HL-60/S4 (cell line): ENCODE results near the gene UBL3.

Experiments used
- in situ Hi-C: fragments of 300-500 bp; cut with MboI; formaldehyde crosslinking; loops from 2 replicates; pipeline ENCODE4 v1.14.3; 2022; ENCODE audit warnings: low sequenced_read_pairs

The UBL3 gene

GRCh38 chr13:29810898-29811297, 39.5 kb downstream of the UBL3 start:
- in situ Hi-C loops: no loop called here

DNA sequence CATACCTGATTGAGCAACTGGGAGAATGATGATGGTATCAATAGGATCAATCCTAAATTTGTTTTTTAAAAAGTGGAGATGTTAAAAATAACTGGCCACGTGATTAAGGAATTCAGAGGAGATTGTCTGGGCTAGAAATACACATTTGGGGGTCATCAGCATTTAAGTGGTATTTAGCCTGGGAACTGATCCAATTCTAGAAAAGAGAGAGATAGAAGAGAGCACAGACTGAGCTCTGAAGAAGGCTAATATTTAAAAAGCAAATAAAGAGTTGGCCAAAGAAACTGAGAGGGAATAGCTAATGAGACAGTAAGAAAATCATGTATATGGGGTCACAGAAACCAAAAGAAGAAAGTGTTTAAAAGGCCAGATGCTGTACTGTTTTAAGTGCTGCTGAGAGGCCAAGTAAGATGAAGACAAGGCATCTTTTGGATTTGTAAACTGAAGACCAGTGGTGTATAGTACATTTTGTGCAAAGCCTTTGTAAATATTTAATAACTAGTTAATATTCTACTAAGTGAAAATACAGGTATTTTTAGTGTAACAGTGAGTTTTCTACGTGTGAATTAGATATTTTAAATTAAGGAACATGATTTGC, 40.2 kb downstream of the UBL3 start:
- in situ Hi-C loops: no loop called here

DNA sequence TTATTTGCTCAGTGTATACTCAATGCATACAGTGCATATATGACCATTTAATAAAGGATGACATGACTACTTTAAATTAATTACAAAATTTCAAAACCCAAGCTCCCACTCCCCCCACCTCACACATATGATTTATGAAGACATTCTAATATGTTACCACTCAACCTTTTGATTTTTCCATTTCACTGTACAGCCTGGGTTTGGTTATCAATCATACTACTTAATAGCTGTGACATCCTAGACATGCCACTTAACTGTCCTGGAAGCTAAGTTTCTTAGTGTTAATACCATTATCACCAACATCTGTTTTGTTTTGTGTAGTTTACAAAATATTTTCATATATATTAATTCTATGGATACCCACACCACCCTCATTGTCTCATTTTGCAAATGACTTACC, 42.2 kb downstream of the UBL3 start:
- in situ Hi-C loops: no loop called here

DNA sequence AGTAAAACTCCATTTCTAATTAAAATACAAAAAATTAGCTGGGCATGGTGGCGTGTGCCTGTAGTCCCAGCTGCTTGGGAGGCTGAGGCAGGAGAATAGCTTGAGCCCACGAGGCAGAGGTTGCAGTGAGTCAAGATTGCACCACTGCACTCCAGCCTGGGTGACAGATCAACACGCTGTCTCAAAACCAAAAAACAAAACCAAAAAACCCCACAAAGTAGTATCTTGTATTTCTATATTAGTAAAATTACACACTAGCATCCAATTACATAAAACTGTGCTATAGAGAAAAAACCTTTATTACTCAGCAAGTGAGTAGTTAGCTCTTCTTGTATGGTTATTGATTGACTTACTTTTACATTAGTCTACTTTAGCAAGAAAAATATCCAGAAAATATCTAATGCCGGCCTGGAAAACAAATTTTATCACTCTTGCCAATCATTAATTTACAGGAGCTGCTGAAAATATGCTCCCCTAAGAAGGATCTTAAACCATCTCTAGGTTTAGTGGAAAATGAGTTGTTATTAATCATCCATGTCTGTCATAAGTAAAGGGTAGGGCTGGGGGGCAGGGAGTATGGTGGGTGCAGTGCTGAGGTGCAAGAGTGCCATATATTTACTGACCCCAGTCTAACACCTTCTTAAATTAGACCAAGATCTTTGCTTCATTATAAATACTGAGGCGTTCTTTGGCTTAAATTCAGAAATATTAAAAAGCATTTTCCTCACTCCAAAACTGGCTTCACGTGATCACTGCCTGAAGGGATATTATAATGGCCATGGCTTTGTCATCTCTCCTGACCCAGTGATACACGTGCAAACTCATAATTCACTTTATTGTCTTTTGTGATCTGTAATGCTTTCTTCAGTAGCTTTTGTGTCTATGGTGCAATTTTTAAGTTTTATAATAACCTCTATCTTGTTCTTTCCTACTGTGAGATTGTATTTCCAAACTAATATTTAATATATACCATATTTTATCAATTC, 44.1 kb downstream of the UBL3 start:
- in situ Hi-C loops: no loop called here

DNA sequence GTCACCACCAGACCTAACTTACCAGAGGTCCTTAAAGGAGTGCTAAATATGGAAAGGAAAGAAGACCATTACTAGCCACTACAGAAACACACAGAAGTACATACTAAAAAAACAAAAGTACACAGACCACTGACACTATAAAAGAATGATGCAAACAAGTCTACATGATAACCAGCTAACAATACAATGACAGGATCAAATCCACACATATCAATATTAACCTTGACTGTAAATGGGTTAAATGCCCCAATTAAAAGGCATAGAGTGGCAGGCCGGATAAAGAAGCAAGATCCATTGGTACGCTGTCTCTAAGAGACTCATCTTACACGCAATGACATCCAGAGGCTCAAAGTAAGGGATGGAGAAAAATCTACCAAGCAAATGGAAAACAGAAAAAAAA, 47.2 kb downstream of the UBL3 start:
- in situ Hi-C loops: no loop called here

- in situ Hi-C loops: no loop called here
Observed at GRCh38 chr13:29802621-29803020, 47.8 kb downstream of the UBL3 start.

DNA sequence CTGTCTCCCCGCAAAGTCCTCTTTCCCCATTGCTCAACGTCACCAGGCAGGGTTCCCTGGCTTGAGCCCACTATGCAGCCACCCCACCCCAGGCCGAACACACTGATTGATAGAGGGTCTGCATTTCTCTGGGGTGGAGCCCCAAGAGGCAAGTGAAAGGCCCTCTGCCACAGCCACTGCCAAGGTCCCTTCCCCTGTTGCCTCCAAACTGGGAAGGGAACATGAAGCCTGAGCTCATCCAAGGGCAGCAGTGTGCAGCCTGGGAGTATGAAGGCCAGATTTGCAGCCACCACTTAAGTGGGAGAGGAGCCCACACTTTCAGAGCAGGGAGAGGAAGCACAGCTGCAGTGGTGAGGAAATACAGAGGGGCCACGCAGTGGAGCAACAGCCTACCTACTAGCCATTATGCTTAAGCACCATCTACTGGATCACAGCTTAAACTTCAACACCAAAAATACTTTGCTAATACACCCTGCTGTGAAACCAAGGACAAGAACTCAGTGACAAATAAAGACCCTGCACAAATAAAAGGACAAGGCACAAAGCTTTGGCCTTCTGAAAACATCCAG, 48.6 kb downstream of the UBL3 start:
- in situ Hi-C loops: no loop called here

DNA sequence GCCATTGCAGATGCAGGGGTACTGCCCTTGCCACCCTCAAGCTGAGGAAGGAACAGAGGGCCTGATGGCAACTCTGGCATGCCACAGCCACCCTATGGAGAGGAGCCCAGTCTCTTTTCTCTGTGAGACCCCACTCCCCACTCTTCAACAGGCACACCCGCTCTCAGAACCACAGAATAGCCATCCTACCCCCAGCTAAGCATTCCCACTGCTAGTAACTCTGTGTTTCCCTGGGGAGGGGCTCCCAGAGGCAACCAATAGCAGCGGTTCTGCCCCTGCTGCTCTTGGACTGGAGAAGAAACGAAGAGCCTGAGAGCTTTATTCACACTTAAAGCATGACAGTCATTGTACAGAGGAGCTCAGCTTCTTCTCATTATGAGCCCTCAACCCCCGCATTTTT, 49.3 kb downstream of the UBL3 start:
- in situ Hi-C loops: no loop called here

DNA sequence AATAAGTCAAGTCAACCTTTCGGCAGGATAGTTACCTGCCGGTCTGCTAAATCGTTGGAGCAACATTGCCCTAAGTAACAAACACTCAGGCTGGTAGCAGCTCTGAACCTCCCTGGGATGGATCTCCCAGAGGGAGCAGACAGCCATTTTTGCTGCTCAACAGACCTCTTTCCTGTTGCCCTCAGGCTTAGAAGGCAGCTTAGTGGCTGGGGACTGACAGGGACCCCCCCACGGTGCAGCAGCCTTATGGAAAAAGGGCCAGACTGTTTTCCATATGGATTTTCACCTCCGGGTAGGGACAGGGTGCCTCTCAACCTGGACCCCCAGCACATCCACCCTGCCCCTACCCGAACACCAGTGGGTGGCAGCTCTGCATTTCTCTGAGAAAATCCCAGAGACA, 49.7 kb downstream of the UBL3 start:
- in situ Hi-C loops: no loop called here

DNA sequence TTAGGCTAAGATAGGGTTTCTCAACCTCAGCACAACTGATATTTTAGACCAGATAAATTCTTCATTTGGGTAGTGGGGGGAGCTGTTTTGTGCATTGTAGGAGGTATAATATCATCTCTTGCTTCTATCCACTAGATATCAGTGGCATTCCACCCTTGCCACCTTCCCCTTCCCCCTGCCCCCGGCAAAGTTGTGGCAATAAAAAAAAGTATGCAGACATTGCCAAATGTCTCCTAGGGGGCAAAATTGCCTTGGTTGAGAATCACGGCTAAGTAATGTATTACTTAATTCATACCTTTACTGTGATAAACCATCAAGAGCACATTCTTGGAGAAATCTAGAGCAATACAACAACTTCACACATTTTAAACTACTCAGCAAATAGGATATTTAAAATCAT, 51.4 kb downstream of the UBL3 start:
- in situ Hi-C loops: loop anchor here (25.0 kb wide), 1 partner anchor 313 kb away; no protein-coding TSS in a partner anchor

DNA sequence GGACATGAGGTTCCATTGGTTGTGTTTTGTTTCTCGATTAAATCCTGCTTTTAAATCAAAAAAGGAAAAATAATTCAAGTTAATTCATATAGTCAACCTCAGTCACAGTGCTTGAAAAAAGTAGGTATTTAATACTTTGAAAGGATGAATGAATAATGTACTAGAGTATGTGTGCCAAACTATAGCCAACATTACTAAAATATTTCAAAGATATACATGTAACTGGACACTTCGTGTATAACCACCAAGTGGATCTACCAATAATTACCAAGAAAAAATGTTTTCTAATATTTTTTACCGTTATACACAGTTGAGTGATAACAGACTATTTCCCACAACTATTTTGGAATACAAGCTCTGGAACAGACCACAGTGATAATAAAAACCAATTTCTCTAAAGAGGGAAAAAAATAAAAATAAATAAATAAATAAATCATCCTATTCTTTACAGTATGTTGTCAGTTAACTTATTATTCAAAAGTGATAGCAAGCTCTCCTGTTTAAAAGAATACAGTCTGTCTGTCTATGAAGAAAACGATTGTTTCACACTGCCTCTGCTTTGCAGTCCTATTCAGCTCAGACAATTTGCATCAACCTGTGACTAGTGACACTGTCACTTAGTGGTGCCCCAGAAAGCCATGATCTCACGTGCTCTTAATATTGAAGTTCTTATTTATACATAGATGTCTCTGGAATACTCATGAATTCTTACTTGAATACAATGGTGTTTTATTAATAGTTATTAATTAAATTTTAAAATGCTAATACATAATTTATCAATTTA, 58.2 kb downstream of the UBL3 start:
- in situ Hi-C loops: loop anchor here (25.0 kb wide), 1 partner anchor 320 kb away; no protein-coding TSS in a partner anchor

- in situ Hi-C loops: loop anchor here (25.0 kb wide), 1 partner anchor 321 kb away; no protein-coding TSS in a partner anchor
Observed at GRCh38 chr13:29791508-29791907, 58.9 kb downstream of the UBL3 start.

- in situ Hi-C loops: loop anchor here (25.0 kb wide), 1 partner anchor 326 kb away; no protein-coding TSS in a partner anchor
Observed at GRCh38 chr13:29786698-29787097, 63.7 kb downstream of the UBL3 start.

GRCh38 chr13:29785978-29786377, 64.4 kb downstream of the UBL3 start:
- in situ Hi-C loops: loop anchor here (25.0 kb wide), 1 partner anchor 326 kb away; no protein-coding TSS in a partner anchor

DNA sequence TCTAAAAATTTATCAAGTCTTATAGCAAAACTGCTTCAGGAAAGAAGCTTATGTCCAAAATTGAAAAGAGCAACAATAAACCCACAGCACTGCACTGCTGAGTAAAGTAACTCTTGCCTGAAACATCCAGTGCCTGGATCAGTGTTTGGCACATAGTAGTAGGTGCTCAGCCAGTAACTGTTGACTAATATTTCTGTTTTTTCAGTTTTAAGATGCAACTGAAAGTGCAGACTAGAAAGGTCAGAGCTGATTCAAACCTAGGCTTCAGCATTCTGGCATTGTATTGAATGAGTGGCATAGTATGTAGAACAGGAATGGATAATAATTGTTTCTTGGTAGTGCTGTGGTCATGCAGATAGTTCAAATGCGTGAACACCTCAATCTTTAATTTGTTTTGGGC, 67.6 kb downstream of the UBL3 start:
- in situ Hi-C loops: loop anchor here (25.0 kb wide), 1 partner anchor 330 kb away; no protein-coding TSS in a partner anchor

DNA sequence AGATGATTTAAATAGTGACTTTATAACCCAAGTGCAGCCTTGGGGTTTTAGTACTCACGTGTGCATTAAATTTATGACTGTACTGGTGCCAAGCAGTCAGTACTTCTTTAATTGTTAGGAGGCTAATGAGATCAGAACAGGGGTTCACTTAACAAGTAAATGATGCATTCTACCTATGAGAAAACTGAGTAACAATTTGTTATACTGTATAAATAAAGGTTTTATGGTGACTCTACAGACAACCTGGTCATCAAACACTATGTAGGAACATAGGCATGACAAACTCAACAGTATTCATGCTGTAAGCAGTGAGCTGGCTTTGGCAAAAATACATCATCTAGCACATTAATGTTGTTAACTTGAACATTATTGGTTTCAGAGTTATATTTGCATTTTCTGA, 75.6 kb downstream of the UBL3 start:
- in situ Hi-C loops: loop anchor here (25.0 kb wide), 1 partner anchor 337 kb away; no protein-coding TSS in a partner anchor

DNA sequence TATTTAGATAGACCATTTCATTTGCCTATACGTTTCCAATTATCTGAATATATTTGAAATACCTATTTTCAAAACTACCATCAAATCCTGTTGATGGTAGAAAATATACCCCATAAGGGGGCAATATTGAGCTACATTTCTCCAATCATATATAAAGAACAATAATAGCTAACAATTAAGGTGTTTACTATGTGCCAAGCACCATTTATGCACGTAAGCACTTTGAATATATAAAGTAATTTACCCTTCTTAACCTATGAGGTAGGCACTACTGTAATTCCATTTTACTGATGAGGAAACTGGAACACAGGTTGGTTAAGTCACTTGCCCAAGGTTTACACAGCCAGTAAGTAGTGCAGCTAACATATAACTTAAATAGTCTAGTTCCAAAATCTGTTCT, 79.2 kb downstream of the UBL3 start:
- in situ Hi-C loops: no loop called here

GRCh38 chr13:29767006-29767405, 83.4 kb downstream of the UBL3 start:
- in situ Hi-C loops: no loop called here

DNA sequence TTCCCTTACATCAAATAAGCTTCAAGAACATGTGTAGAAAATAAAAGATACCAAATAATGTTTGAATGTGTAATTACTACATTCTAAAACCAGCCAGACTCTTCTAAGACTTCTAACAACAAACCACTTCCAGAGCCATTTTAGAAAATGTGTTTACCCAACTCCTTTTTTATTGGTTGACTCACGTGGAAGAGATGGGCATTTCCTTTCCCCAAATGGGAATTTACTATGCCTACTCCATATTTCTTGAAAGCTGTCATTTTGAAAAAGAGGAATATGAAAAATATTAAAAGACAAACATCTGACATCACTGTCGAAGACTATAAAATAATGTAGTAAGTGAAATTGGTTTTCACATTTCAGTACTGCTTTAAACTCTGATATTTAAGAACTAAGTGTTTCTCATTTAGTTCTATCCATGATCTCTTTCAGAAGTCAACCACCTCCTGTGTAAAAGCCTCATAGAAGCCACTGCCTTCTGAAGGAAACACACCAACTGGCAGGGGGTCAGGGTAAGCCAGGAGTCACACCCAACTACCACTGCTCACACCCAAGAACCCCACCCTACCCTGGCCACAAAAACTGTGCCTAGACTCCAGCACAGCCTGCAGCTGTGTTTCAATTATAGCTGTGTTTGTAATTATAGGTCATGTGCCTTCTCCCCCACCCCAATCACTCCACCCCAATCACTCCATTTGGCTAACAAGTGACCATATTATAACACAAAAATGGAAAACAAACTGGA, 86.8 kb downstream of the UBL3 start:
- in situ Hi-C loops: no loop called here

GRCh38 chr13:29761815-29762214, 88.6 kb downstream of the UBL3 start:
- in situ Hi-C loops: no loop called here
